H1 (cell line): ENCODE results near the gene ST3GAL3. TPM values are rescaled to one million over a fixed set of nuclear protein-coding genes. Genes with fewer than 3 reads are reported as not detected.

Source experiments
- CTCF ChIA-PET: fragments of 300-600 bp; sonication (Branson Sonifier 250); formaldehyde crosslinking; loops from one replicate; lab custom pipeline; 2021; ENCODE audit not compliant: partially characterized antibody; lab: Charles Lee
- POLR2A ChIA-PET: fragments of 300-600 bp; sonication (Branson Sonifier 250); formaldehyde crosslinking; loops from one replicate; lab custom pipeline; 2021; ENCODE audit warnings: inconsistent platforms; ENCODE audit not compliant: partially characterized antibody; lab: Charles Lee
- DNase-seq, 2 experiments: peaks; one replicate each; pipeline versions ENCODE4 v3.0.0 to v3.0.0-alpha.2; 2010 to 2022; ENCODE audit warnings: low spot score in 2 of 2, low read depth in 1 of 2, mixed read lengths in 1 of 2
- FAIRE-seq: peaks from 2 replicates; lab custom pipeline; 2011; peaks lifted over from hg19 to GRCh38; lab: Jason Lieb, UNC
- H2AFZ ChIP-seq: 2 replicates; pipeline ENCODE4 v1.8.1; 2012; ENCODE audit warnings: low read length, inconsistent platforms
- H2AK5ac ChIP-seq: 2 replicates; pipeline ENCODE4 v1.6.1; 2013; ENCODE audit warnings: low read depth, low read length
- H2BK120ac ChIP-seq: replicated peaks from 2 replicates; pipeline ENCODE3; 2013; ENCODE audit warnings: low read depth, low read length, inconsistent platforms
- H2BK12ac ChIP-seq: 2 replicates; pipeline ENCODE4 v1.6.1; 2013; ENCODE audit warnings: low read depth, low read length
- H2BK15ac ChIP-seq: 2 replicates; pipeline ENCODE4 v1.6.1; 2013; ENCODE audit warnings: low read length
- H2BK20ac ChIP-seq: 2 replicates; pipeline ENCODE4 v1.6.1; 2013; ENCODE audit warnings: low read length
- H2BK5ac ChIP-seq: 2 replicates; pipeline ENCODE4 v1.6.1; 2013; ENCODE audit warnings: low read depth, low read length
- H3K14ac ChIP-seq: 2 replicates; pipeline ENCODE4 v1.6.1; 2013; ENCODE audit warnings: inconsistent platforms; ENCODE audit not compliant: insufficient read length
- H3K18ac ChIP-seq: 2 replicates; pipeline ENCODE4 v1.6.1; 2013; ENCODE audit warnings: low read length; ENCODE audit errors: extremely low read depth
- H3K23ac ChIP-seq: 2 replicates; pipeline ENCODE4 v1.6.1; 2013; ENCODE audit warnings: inconsistent platforms; ENCODE audit not compliant: insufficient read length
- H3K23me2 ChIP-seq: 2 replicates; pipeline ENCODE4 v1.6.1; 2013; ENCODE audit warnings: low read depth, low read length
- H3K27ac ChIP-seq: 2 replicates; pipeline ENCODE4 v1.6.1; 2011; ENCODE audit warnings: low read depth, low read length, inconsistent platforms
- H3K27me3 ChIP-seq, 4 experiments: replicated peaks in 1 of 4; 1 replicate in 1 of 4; 2 replicates in 3 of 4; pipeline versions ENCODE4 v1.6.1 to v1.8.1; 2011 to 2013; ENCODE audit warnings: low read length in 3 of 4, mild to moderate bottlenecking in 3 of 4, inconsistent platforms in 2 of 4, mixed read lengths in 2 of 4, moderate library complexity in 1 of 4; ENCODE audit not compliant: control insufficient read depth in 3 of 4, insufficient read depth in 3 of 4; ENCODE audit errors: extremely low read depth in 1 of 4
- H3K36me3 ChIP-seq, 4 experiments: 2 replicates each; pipeline versions ENCODE4 v1.6.1 to v1.8.1; 2011 to 2013; ENCODE audit warnings: mild to moderate bottlenecking in 4 of 4, low read length in 3 of 4, moderate library complexity in 2 of 4, control low read depth in 1 of 4, inconsistent platforms in 1 of 4; ENCODE audit not compliant: insufficient read depth in 4 of 4, control insufficient read depth in 2 of 4
- H3K4ac ChIP-seq: replicated peaks from 2 replicates; pipeline ENCODE3; 2013; ENCODE audit warnings: low read length, low read depth, mixed read lengths, inconsistent platforms; ENCODE audit not compliant: insufficient read length
- H3K4me1 ChIP-seq, 4 experiments: replicated peaks in 1 of 4; 1 replicate in 1 of 4; 2 replicates in 3 of 4; pipeline versions ENCODE4 v1.6.1 to v1.8.1; 2011 to 2013; ENCODE audit warnings: low read length in 3 of 4, inconsistent platforms in 2 of 4, mixed read lengths in 1 of 4; ENCODE audit not compliant: insufficient read depth in 4 of 4, control insufficient read depth in 3 of 4
- H3K4me2 ChIP-seq, 2 experiments: 2 replicates each; pipeline versions ENCODE4 v1.6.1 to v1.8.1; 2011 to 2013; ENCODE audit warnings: low read depth in 2 of 2, low read length in 2 of 2, control low read depth in 1 of 2, inconsistent platforms in 1 of 2, mild to moderate bottlenecking in 1 of 2; ENCODE audit not compliant: insufficient read depth in 1 of 2
- H3K4me3 ChIP-seq, 4 experiments: fragments of 200-600, 300-600 bp in 1 of 4; sonication (generic), shearing (Covaris generic), sonication (Bioruptor Twin) in 1 of 4; 2 replicates each; pipeline versions ENCODE4 v1.5.1 to v1.8.1; 2011 to 2016; ENCODE audit warnings: low read length in 4 of 4, low read depth in 3 of 4, control low read depth in 2 of 4, inconsistent platforms in 2 of 4, mild to moderate bottlenecking in 2 of 4, mixed read lengths in 1 of 4, moderate library complexity in 1 of 4; ENCODE audit not compliant: insufficient read depth in 2 of 4; ENCODE audit errors: extremely low read depth in 1 of 4
- H3K56ac ChIP-seq: replicated peaks from 2 replicates; pipeline ENCODE3; 2013; ENCODE audit warnings: low read depth, mild to moderate bottlenecking, mixed read lengths, low read length, inconsistent platforms; ENCODE audit not compliant: insufficient read length
- H3K79me1 ChIP-seq: 2 replicates; pipeline ENCODE4 v1.6.1; 2013; ENCODE audit warnings: low read depth, low read length, control low read depth
- H3K79me2 ChIP-seq, 2 experiments: 2 replicates each; pipeline versions ENCODE4 v1.6.1 to v1.8.1; 2012 to 2013; ENCODE audit warnings: low read length in 2 of 2, mild to moderate bottlenecking in 2 of 2, inconsistent platforms in 1 of 2; ENCODE audit not compliant: insufficient read depth in 2 of 2, control insufficient read depth in 1 of 2
- H3K9ac ChIP-seq, 4 experiments: replicated peaks in 1 of 4; 1 replicate in 1 of 4; 2 replicates in 3 of 4; pipeline versions ENCODE4 v1.6.1 to v1.8.1; 2011 to 2013; ENCODE audit warnings: low read depth in 3 of 4, low read length in 3 of 4, control low read depth in 2 of 4, mild to moderate bottlenecking in 2 of 4, moderate library complexity in 2 of 4, inconsistent platforms in 1 of 4; ENCODE audit errors: extremely low read depth in 1 of 4
- H3K9me3 ChIP-seq, 2 experiments: 2 replicates each; pipeline versions ENCODE4 v1.6.1 to v1.8.1; 2012 to 2013; ENCODE audit warnings: mild to moderate bottlenecking in 2 of 2, moderate library complexity in 2 of 2, control low read depth in 1 of 2, inconsistent platforms in 1 of 2, low read depth in 1 of 2, low read length in 1 of 2, mixed read lengths in 1 of 2; ENCODE audit not compliant: insufficient read depth in 2 of 2
- H4K20me1 ChIP-seq, 2 experiments: replicated peaks in 1 of 2; 2 replicates each; pipeline versions ENCODE3 to v1.8.1; 2011 to 2013; ENCODE audit warnings: inconsistent platforms in 2 of 2, low read length in 2 of 2, mild to moderate bottlenecking in 1 of 2; ENCODE audit not compliant: insufficient read depth in 2 of 2, control insufficient read depth in 1 of 2
- H4K5ac ChIP-seq: 2 replicates; pipeline ENCODE4 v1.6.1; 2013; ENCODE audit warnings: low read length, low read depth, mixed read lengths, inconsistent platforms; ENCODE audit not compliant: insufficient read length
- H4K8ac ChIP-seq: 2 replicates; pipeline ENCODE4 v1.8.0; 2013; ENCODE audit warnings: mild to moderate bottlenecking, moderate library complexity, low read length, inconsistent platforms; ENCODE audit not compliant: insufficient read depth; ENCODE audit errors: extremely low read depth
- H4K91ac ChIP-seq: replicated peaks from 2 replicates; pipeline ENCODE3; 2013; ENCODE audit warnings: low read length, mixed read lengths, inconsistent platforms; ENCODE audit not compliant: insufficient read length
- BCL11A ChIP-seq, 2 experiments: IDR thresholded peaks; one replicate each; pipeline ENCODE4 v1.6.1; 2011; ENCODE audit warnings: low read depth in 2 of 2, low read length in 2 of 2, mild to moderate bottlenecking in 2 of 2
- BRCA1 ChIP-seq: IDR thresholded peaks from 2 replicates; pipeline ENCODE4 v1.6.1; 2012; ENCODE audit warnings: low read depth, low read length, improper control_type of control experiment
- CREB1 ChIP-seq: IDR thresholded peaks from 2 replicates; pipeline ENCODE4 v1.6.1; 2012; ENCODE audit warnings: inconsistent platforms
- E2F6 ChIP-seq: IDR thresholded peaks from 2 replicates; pipeline ENCODE4 v1.6.1; 2012; ENCODE audit warnings: inconsistent platforms
- EZH2 ChIP-seq: fragments of 200-600 bp; sonication (generic); IDR thresholded peaks from 2 replicates; pipeline ENCODE4 v1.7.1; 2012; ENCODE audit warnings: low read depth, mild to moderate bottlenecking, moderate library complexity, low read length, inconsistent platforms; ENCODE audit not compliant: severe bottlenecking
- HDAC6 ChIP-seq: IDR thresholded peaks from one replicate; pipeline ENCODE4 v1.7.1; 2012; ENCODE audit warnings: low read depth, mild to moderate bottlenecking, inconsistent platforms, low read length, moderate library complexity
- JUN ChIP-seq: IDR thresholded peaks from 2 replicates; pipeline ENCODE4 v1.6.1; 2011; ENCODE audit warnings: low read depth, mild to moderate bottlenecking, improper control_type of control experiment, low read length
- JUND ChIP-seq: IDR thresholded peaks from 2 replicates; pipeline ENCODE4 v1.6.1; 2011; ENCODE audit warnings: mild to moderate bottlenecking, improper control_type of control experiment, low read length
- MAFK ChIP-seq: IDR thresholded peaks from 2 replicates; pipeline ENCODE4 v1.6.1; 2012; ENCODE audit warnings: low read depth, mild to moderate bottlenecking, improper control_type of control experiment, low read length
- POLR2A ChIP-seq, 2 experiments: IDR thresholded peaks; 1 replicate in 1 of 2; 2 replicates in 1 of 2; pipeline ENCODE4 v1.6.1; 2011; ENCODE audit warnings: low read depth in 2 of 2, low read length in 2 of 2, mild to moderate bottlenecking in 2 of 2; ENCODE audit errors: control extremely low read depth in 1 of 2
- RAD21 ChIP-seq, 2 experiments: IDR thresholded peaks in 1 of 2; conservative IDR thresholded peaks in 1 of 2; 2 replicates each; pipeline ENCODE4 v1.6.1; 2011; ENCODE audit warnings: low read depth in 2 of 2, low read length in 2 of 2, improper control_type of control experiment in 1 of 2, inconsistent platforms in 1 of 2, mild to moderate bottlenecking in 1 of 2, moderate library complexity in 1 of 2
- SIRT6 ChIP-seq: IDR thresholded peaks from one replicate; pipeline ENCODE4 v1.7.1; 2012; ENCODE audit warnings: low read length, inconsistent platforms
- SP1 ChIP-seq: IDR thresholded peaks from 2 replicates; pipeline ENCODE4 v1.6.1; 2011; ENCODE audit warnings: low read depth, low read length
- TBP ChIP-seq: IDR thresholded peaks from 2 replicates; pipeline ENCODE4 v1.6.1; 2011; ENCODE audit warnings: low read depth, low read length, improper control_type of control experiment
- TCF12 ChIP-seq: IDR thresholded peaks from 2 replicates; pipeline ENCODE4 v1.6.1; 2011; ENCODE audit warnings: low read depth, mild to moderate bottlenecking, low read length
- TEAD4 ChIP-seq: IDR thresholded peaks from 2 replicates; pipeline ENCODE4 v1.6.1; 2012; ENCODE audit warnings: low read depth, low read length, inconsistent platforms, mixed read lengths
- polyA plus RNA-seq, 7 experiments: library from polyadenylated mRNA; depleted of rRNA in 3 of 7; stranded (reverse) in 5 of 7; unstranded in 2 of 7; fragments of >200 nt in 5 of 7; fragments of 200-250 nt in 2 of 7; gene quantifications; 1 replicate in 5 of 7; 2 replicates in 1 of 7; 4 replicates in 1 of 7; pipeline versions ENCODE4 v1.2.1 to v1.2.3, GENCODE V29; 2011 to 2013; ENCODE audit warnings: missing spikeins in 2 of 7, mixed read lengths in 2 of 7
- total RNA-seq: library from RNA; stranded (reverse); fragmentation: NEBNext Ultra II Directional; extraction: Animal tissue kit (Norgen Biotek cat#: 25700); gene quantifications from 2 replicates; pipeline ENCODE4 v1.2.1, GENCODE V29; 2021

Gene ST3GAL3
- total and polyA plus RNA-seq, 2 of the 8 experiments (the other 6 are each of a cell fraction or from before 2014, with no cell fraction given): 6.8 to 7.0 TPM

- no peak overlapping the region for H3K27ac ChIP-seq
- H3K4me1 ChIP-seq: peaks cover 0 to 6% (median 1%) of the 10 kb centered on the region in 4 experiments; a peak in 2 of 7 replicates
- no peak overlapping the region for H4K91ac ChIP-seq
- H2BK12ac ChIP-seq: no peak overlapping the region
- no peaks in the 10 kb centered on the region for H3K27me3 ChIP-seq
- H3K14ac ChIP-seq: no peak overlapping the region
- H3K18ac ChIP-seq: no peak overlapping the region
- no peak for DNase-seq
- H2AFZ ChIP-seq: no peak overlapping the region
- no peak overlapping the region for H2BK120ac ChIP-seq
- no peaks in the 10 kb centered on the region for H3K36me3 ChIP-seq
- H3K4me3 ChIP-seq: no peak overlapping the region
- H3K9me3 ChIP-seq: no peaks in the 10 kb centered on the region
- H3K79me2 ChIP-seq: no peaks in the 10 kb centered on the region
- no peak overlapping the region for H2BK20ac ChIP-seq
- no peaks in the 10 kb centered on the region for H3K23me2 ChIP-seq
- H2BK5ac ChIP-seq: no peak overlapping the region
- H3K4me2 ChIP-seq: no peak overlapping the region
- no peak overlapping the region for H3K9ac ChIP-seq
- no peak overlapping the region for H2BK15ac ChIP-seq
- H3K56ac ChIP-seq: no peak overlapping the region
- no peak overlapping the region for H4K8ac ChIP-seq
- ChIA-PET CTCF (interaction anchor here (1.3 to 13.4 kb wide), 3 partner anchors 10 to 158 kb away, joined by 5 to 618 read pairs (median 13); partner anchors contain the start of gene ARTN), POLR2A (interaction anchor here (1.1 kb wide), 1 partner anchor 9 kb away, joined by 3 read pairs; no protein-coding TSS in a partner anchor)
- H3K23ac ChIP-seq: no peak overlapping the region
- no peak overlapping the region for H4K5ac ChIP-seq
- no peak for FAIRE-seq
- no peaks in the 10 kb centered on the region for H4K20me1 ChIP-seq
- no peaks in the 10 kb centered on the region for H3K79me1 ChIP-seq
- no peak overlapping the region for H2AK5ac ChIP-seq
- no peak overlapping the region for H3K4ac ChIP-seq
- TF ChIP-seq SIRT6: no peak
- no peak for TF ChIP-seq MAFK
- no peak for TF ChIP-seq SP1
- TF ChIP-seq CREB1: no peak
- no peak for TF ChIP-seq BCL11A (IDR thresholded peaks at IDR 0.05; ENCODE audit: low read depth in 2 of 2, low read length in 2 of 2)
- TF ChIP-seq JUN: no peak
- TF ChIP-seq TEAD4: no peak
- no peak for TF ChIP-seq TCF12
- TF ChIP-seq E2F6: no peak
- no peak for TF ChIP-seq HDAC6
- no peak for TF ChIP-seq TBP
- TF ChIP-seq POLR2A (IDR thresholded peaks at IDR 0.05; ENCODE audit: control extremely low read depth in 1 of 2, low read depth in 2 of 2, low read length in 2 of 2): no peak
- no peak for TF ChIP-seq RAD21 (IDR thresholded peaks at IDR 0.05 in 1 of 2, conservative IDR thresholded peaks at IDR 0.05 in 1 of 2; ENCODE audit: low read depth in 2 of 2, low read length in 2 of 2)
- TF ChIP-seq JUND: no peak
- TF ChIP-seq BRCA1: no peak
- no peak for TF ChIP-seq EZH2
Observed at GRCh38 chr1:43773821-43774220, 66.5 kb downstream of the ST3GAL3 start.
